ENCODE results near the gene TRIP13. TPM values are rescaled to one million over a fixed set of nuclear protein-coding genes. Genes with fewer than 3 reads are reported as not detected.
"Not testable (repeated sequence)": the region's sequence is repeated elsewhere in the genome, so short reads cannot be mapped to it uniquely, and the experiment has no call there.

TRIP13 gene
- total RNA-seq (under 1 TPM; 0.25 to 0.94 (median 0.58) TPM), polyA plus RNA-seq (0.27 TPM)
- long read RNA-seq, donor 1, partial matches to known transcripts = 0 of 1 reads
- long read RNA-seq, donor 1, other reads (novel, unspliced or antisense) = 0 of 1 reads
- long read RNA-seq, donor 2 = 0 reads
- long read RNA-seq, donor 3, partial matches to known transcripts = 0 of 2 reads
- long read RNA-seq, donor 3, other reads (novel, unspliced or antisense) = 1 of 2 reads
- long read RNA-seq, donor 4, partial matches to known transcripts = 0 of 1 reads
- long read RNA-seq, donor 4, other reads (novel, unspliced or antisense) = 0 of 1 reads

GRCh38 chr5:892394-893136 lies at the start of gene TRIP13, which contains the start of gene BRD9:
Gene TRIP13 (plus strand): TSS chr5:892884. CDS start chr5:892999, 115 bp downstream.
Gene BRD9 (minus strand): TSS chr5:892801. CDS start chr5:892657, 144 bp downstream.
- H3K4me1 ChIP-seq (ENCODE audit: control insufficient read depth, insufficient read depth, low read length) = peaks cover 6% of the 10 kb centered on the region
- WGBS = under 1% methylated on average over 91 of the region's 91 CpGs
- intact Hi-C loops (cut with DNase I) = no loop called here
- peak within 1 kb of the TSS; percentile 80 for H3K4me3 ChIP-seq (ENCODE audit: low read length)
- peak; percentile 87 to 95 (median 94) for DNase-seq
- H3K9me3 ChIP-seq (ENCODE audit: control insufficient read depth, low read length) = no peaks in the 10 kb centered on the region
- H3K27ac ChIP-seq (ENCODE audit: low read length) = peak within 1 kb of the TSS; percentile 54
- no peaks in the 10 kb centered on the region for H3K27me3 ChIP-seq (ENCODE audit: control insufficient read depth, insufficient read depth)
- ATAC-seq = peak; percentile 94 to 96

GRCh38 chr5:843371-843770 lies 49.3 kb upstream of the TRIP13 start:
- not testable (repeated sequence) for H3K27me3 ChIP-seq (ENCODE audit: control insufficient read depth, insufficient read depth); H3K4me1 ChIP-seq (ENCODE audit: control insufficient read depth, insufficient read depth, low read length); H3K9me3 ChIP-seq (ENCODE audit: control insufficient read depth, low read length); H3K4me3 ChIP-seq (ENCODE audit: low read length); H3K27ac ChIP-seq (ENCODE audit: low read length)
- ATAC-seq = peak in 1 of 2 donors; percentile 1
- intact Hi-C loops (cut with DNase I) = loop anchor here in 2 of 4 donors (5.0 to 10.0 kb wide), 2 partner anchors 89 to 96 kb away; no protein-coding TSS in a partner anchor
- peak in 1 of 3 donors; percentile 44 for DNase-seq
- WGBS = 94% methylated on average over 16 of the region's 26 CpGs

GRCh38 chr5:843926-844325 lies 48.8 kb upstream of the TRIP13 start:
- 86% methylated on average over 22 of the region's 22 CpGs for WGBS
- intact Hi-C loops (cut with DNase I) = loop anchor here in 2 of 4 donors (5.0 to 10.0 kb wide), 2 partner anchors 89 to 97 kb away; no protein-coding TSS in a partner anchor
- DNase-seq = peak in 1 of 3 donors; percentile 51
- H3K9me3 ChIP-seq (ENCODE audit: control insufficient read depth, low read length); H3K4me1 ChIP-seq (ENCODE audit: control insufficient read depth, insufficient read depth, low read length); H3K4me3 ChIP-seq (ENCODE audit: low read length); H3K27ac ChIP-seq (ENCODE audit: low read length); H3K27me3 ChIP-seq (ENCODE audit: control insufficient read depth, insufficient read depth): not testable (repeated sequence)
- peak in 1 of 2 donors; percentile 3 for ATAC-seq

- intact Hi-C loops (cut with DNase I) = loop anchor here in 2 of 4 donors (5.0 to 10.0 kb wide), 2 partner anchors 90 to 97 kb away; no protein-coding TSS in a partner anchor
- 95% methylated on average over 14 of the region's 16 CpGs for WGBS
- H3K4me3 ChIP-seq (ENCODE audit: low read length); H3K9me3 ChIP-seq (ENCODE audit: control insufficient read depth, low read length); H3K27ac ChIP-seq (ENCODE audit: low read length); ATAC-seq; H3K4me1 ChIP-seq (ENCODE audit: control insufficient read depth, insufficient read depth, low read length); H3K27me3 ChIP-seq (ENCODE audit: control insufficient read depth, insufficient read depth): not testable (repeated sequence)
- peak in 1 of 3 donors; percentile 30 for DNase-seq
Observed at GRCh38 chr5:844426-844825, 48.3 kb upstream of the TRIP13 start.

- not testable (repeated sequence) for H3K27ac ChIP-seq (ENCODE audit: low read length); H3K9me3 ChIP-seq (ENCODE audit: control insufficient read depth, low read length); H3K4me1 ChIP-seq (ENCODE audit: control insufficient read depth, insufficient read depth, low read length); H3K27me3 ChIP-seq (ENCODE audit: control insufficient read depth, insufficient read depth); H3K4me3 ChIP-seq (ENCODE audit: low read length)
- intact Hi-C loops (cut with DNase I) = loop anchor here in 1 of 4 donors (10.0 kb wide), 1 partner anchor 90 kb away; no protein-coding TSS in a partner anchor
- WGBS = 79% methylated on average over 13 of the region's 21 CpGs
- peak in 1 of 2 donors; percentile 1 for ATAC-seq
- peak in 2 of 3 donors; percentile 50 to 52 for DNase-seq
Observed at GRCh38 chr5:845031-845675, 47.5 kb upstream of the TRIP13 start.

GRCh38 chr5:845676-846601 lies 46.7 kb upstream of the TRIP13 start:
- not testable (repeated sequence) for ATAC-seq
- DNase-seq = peak in 1 of 3 donors; percentile 44

GRCh38 chr5:846602-847091 lies 46.0 kb upstream of the TRIP13 start:
- 87% methylated on average over 18 of the region's 18 CpGs for WGBS
- not testable (repeated sequence) for H3K4me3 ChIP-seq (ENCODE audit: low read length); H3K4me1 ChIP-seq (ENCODE audit: control insufficient read depth, insufficient read depth, low read length); H3K27me3 ChIP-seq (ENCODE audit: control insufficient read depth, insufficient read depth); H3K9me3 ChIP-seq (ENCODE audit: control insufficient read depth, low read length); H3K27ac ChIP-seq (ENCODE audit: low read length); ATAC-seq
- DNase-seq = peak in 2 of 3 donors; percentile 29 to 39
- intact Hi-C loops (cut with DNase I) = loop anchor here in 1 of 4 donors (10.0 kb wide), 1 partner anchor 92 kb away; no protein-coding TSS in a partner anchor

More at GRCh38 chr5:845676-846601, 46.7 kb upstream of the TRIP13 start:
- not testable (repeated sequence) for H3K4me3 ChIP-seq (ENCODE audit: low read length); H3K9me3 ChIP-seq (ENCODE audit: control insufficient read depth, low read length); H3K27me3 ChIP-seq (ENCODE audit: control insufficient read depth, insufficient read depth); H3K4me1 ChIP-seq (ENCODE audit: control insufficient read depth, insufficient read depth, low read length); H3K27ac ChIP-seq (ENCODE audit: low read length)
- 80% methylated on average over 25 of the region's 35 CpGs for WGBS
- intact Hi-C loops (cut with DNase I) = loop anchor here in 1 of 4 donors (10.0 kb wide), 1 partner anchor 91 kb away; no protein-coding TSS in a partner anchor

GRCh38 chr5:847212-847611 lies 45.5 kb upstream of the TRIP13 start:
- intact Hi-C loops (cut with DNase I) = loop anchor here in 1 of 4 donors (10.0 kb wide), 1 partner anchor 92 kb away; no protein-coding TSS in a partner anchor
- not testable (repeated sequence) for H3K27ac ChIP-seq (ENCODE audit: low read length); H3K9me3 ChIP-seq (ENCODE audit: control insufficient read depth, low read length); H3K4me3 ChIP-seq (ENCODE audit: low read length); H3K27me3 ChIP-seq (ENCODE audit: control insufficient read depth, insufficient read depth); H3K4me1 ChIP-seq (ENCODE audit: control insufficient read depth, insufficient read depth, low read length)
- peak in 1 of 3 donors; percentile 23 for DNase-seq
- peak in 1 of 2 donors; percentile 1 for ATAC-seq
- WGBS = 90% methylated on average over 8 of the region's 18 CpGs

- 95% methylated on average over 6 of the region's 7 CpGs for WGBS
- not testable (repeated sequence) for H3K27me3 ChIP-seq (ENCODE audit: control insufficient read depth, insufficient read depth); H3K4me1 ChIP-seq (ENCODE audit: control insufficient read depth, insufficient read depth, low read length); H3K27ac ChIP-seq (ENCODE audit: low read length); H3K9me3 ChIP-seq (ENCODE audit: control insufficient read depth, low read length); H3K4me3 ChIP-seq (ENCODE audit: low read length)
- ATAC-seq (peak in 1 of 2 donors; percentile 1), DNase-seq (peak in 2 of 3 donors; percentile 11 to 53)
- intact Hi-C loops (cut with DNase I) = loop anchor here in 1 of 4 donors (10.0 kb wide), 1 partner anchor 93 kb away; no protein-coding TSS in a partner anchor
Observed at GRCh38 chr5:847736-848135, 44.9 kb upstream of the TRIP13 start.
